ENCODE results near the gene DPH3.

Gene DPH3

DNA sequence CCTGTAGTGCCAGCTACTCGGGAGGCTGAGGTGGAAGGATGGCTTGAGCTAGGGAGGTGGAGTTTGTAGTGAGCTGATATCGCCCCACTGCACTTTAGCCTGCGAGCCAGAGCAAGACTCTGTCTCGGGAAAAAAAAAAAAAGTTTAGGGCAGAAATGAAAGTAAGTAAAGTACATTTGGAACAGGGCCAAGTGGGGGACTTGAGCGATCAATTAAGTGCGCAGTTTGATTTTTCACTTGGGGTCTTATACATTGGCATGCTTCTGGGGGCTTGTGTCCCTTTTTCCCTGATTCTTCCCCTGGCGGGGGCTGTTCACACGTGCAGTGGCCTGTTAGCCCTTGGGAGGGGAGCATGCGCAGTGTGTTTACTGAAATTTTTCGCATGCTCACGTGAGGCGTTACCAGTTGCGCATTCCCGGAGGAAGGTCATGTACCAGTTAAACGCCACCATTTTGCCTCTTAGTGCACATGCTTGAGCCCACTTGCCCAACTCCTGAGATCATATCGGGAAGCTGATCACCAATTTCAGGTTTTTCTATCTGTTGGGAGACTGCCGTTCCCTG is 48.3 kb downstream of the DPH3 start:
- H3K4me3 ChIP-seq (ENCODE audit: low read length), result no peak overlapping the region
- H3K4me1 ChIP-seq (ENCODE audit: control insufficient read depth, insufficient read depth, low read length), result no peaks in the 10 kb centered on the region
- H3K27me3 ChIP-seq (ENCODE audit: control insufficient read depth, insufficient read depth, low read length), result no peaks in the 10 kb centered on the region
- H3K9me3 ChIP-seq (ENCODE audit: control insufficient read depth, low read length), result no peaks in the 10 kb centered on the region
- H3K9ac ChIP-seq (ENCODE audit: low read length), result no peak overlapping the region
- H3K36me3 ChIP-seq (ENCODE audit: control insufficient read depth, insufficient read depth, low read length), result no peaks in the 10 kb centered on the region

DNA sequence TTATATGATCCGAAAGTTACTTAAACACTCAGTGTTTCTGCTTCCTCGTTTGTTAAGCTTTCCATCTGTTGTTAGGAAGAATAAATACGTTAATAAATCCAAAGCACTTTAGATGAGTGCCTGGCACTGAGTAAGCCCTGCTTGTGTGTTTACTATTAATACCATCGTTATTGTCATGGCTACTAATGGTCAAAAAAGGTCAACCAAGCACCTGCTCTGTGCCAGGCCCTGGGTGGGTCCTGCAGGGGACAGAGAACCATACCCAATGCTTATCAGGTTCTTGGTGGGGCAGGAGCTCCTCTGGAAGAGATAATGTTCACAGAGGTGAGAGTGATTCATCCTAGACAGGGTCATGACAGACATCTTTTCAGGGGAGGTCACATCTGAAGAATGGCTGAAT is 50.4 kb downstream of the DPH3 start:
- Histone ChIP-seq H3K36me3 (ENCODE audit: control insufficient read depth, insufficient read depth, low read length) (no peaks in the 10 kb centered on the region), H3K27me3 (ENCODE audit: control insufficient read depth, insufficient read depth, low read length) (no peaks in the 10 kb centered on the region), H3K9me3 (ENCODE audit: control insufficient read depth, low read length) (no peaks in the 10 kb centered on the region), H3K9ac (ENCODE audit: low read length) (no peak overlapping the region), H3K4me1 (ENCODE audit: control insufficient read depth, insufficient read depth, low read length) (no peaks in the 10 kb centered on the region), H3K4me3 (ENCODE audit: low read length) (no peak overlapping the region)

DNA sequence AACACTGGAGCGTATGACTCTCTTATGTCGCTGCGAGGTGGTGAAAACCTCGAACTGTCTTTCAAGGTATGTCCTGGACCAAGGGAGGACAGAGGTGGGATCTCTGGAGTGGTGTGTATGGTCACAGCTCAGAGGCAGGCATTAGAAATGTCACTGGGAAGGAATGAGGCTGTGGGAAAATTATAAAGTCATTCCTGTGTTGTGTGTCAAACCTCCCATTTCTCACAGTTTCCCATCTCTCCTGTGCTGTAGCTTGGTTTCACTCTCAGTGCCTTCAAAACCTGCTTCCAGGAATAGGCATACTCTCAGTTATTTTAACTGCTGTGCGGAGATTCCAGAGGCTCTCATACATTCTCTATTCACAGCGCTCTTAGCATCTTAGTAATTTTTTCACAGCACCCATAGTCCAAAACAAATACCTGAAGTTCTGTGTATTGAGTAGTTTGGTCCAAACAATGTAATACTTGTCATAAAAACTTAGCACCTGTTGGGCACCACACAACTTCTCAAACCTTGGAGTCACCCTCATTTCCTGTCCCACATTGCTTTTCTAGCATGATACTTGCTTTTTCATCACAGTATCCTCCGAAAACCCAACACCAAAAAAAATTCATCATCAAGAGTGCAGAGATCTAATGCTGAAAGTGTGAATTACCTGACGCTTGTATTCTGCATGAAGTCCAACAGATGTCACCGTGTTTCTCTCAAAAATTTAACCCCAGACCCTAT is 53.4 kb downstream of the DPH3 start:
- no peaks in the 10 kb centered on the region for H3K4me1 ChIP-seq (ENCODE audit: control insufficient read depth, insufficient read depth, low read length)
- no peaks in the 10 kb centered on the region for H3K36me3 ChIP-seq (ENCODE audit: control insufficient read depth, insufficient read depth, low read length)
- no peak overlapping the region for H3K4me3 ChIP-seq (ENCODE audit: low read length)
- H3K9me3 ChIP-seq (ENCODE audit: control insufficient read depth, low read length), result no peaks in the 10 kb centered on the region
- H3K27me3 ChIP-seq (ENCODE audit: control insufficient read depth, insufficient read depth, low read length), result peaks cover 3% of the 10 kb centered on the region
- H3K9ac ChIP-seq (ENCODE audit: low read length), result no peak overlapping the region
